Activated CD8-positive, alpha-beta memory T cell treated with anti-CD3 and anti-CD28 coated beads for 24 hours (primary cell): ENCODE measurements around the gene ATXN10.
"Not testable (repeated sequence)": the region's sequence is repeated elsewhere in the genome, so short reads cannot be mapped to it uniquely, and the experiment has no call there.

Experiments used
- DNase-seq: peaks from one replicate; pipeline ENCODE4 v3.0.0-alpha.2; 2020

ATXN10 gene

GRCh38 chr22:45787759-45788158 lies 116.1 kb downstream of the ATXN10 start:
- no peak for DNase-seq

- DNase-seq: no peak
Observed at GRCh38 chr22:45788522-45788921, 116.9 kb downstream of the ATXN10 start.

GRCh38 chr22:45790401-45790800 lies 118.8 kb downstream of the ATXN10 start:
- no peak for DNase-seq

GRCh38 chr22:45793161-45793560 lies 121.5 kb downstream of the ATXN10 start:
- DNase-seq: no peak

- no peak for DNase-seq
Observed at GRCh38 chr22:45793892-45794291, 122.3 kb downstream of the ATXN10 start.

GRCh38 chr22:45796009-45796408 lies 124.4 kb downstream of the ATXN10 start:
- not testable (repeated sequence) for DNase-seq

- DNase-seq: no peak
Observed at GRCh38 chr22:45799291-45799690, 127.7 kb downstream of the ATXN10 start.

GRCh38 chr22:45802054-45802453 lies 130.4 kb downstream of the ATXN10 start:
- DNase-seq: no peak

GRCh38 chr22:45804319-45804985 lies 132.8 kb downstream of the ATXN10 start:
- DNase-seq: no peak

- no peak for DNase-seq
Observed at GRCh38 chr22:45804986-45805325, 133.3 kb downstream of the ATXN10 start.

GRCh38 chr22:45805413-45805812 lies 133.8 kb downstream of the ATXN10 start:
- DNase-seq: no peak

- no peak for DNase-seq
Observed at GRCh38 chr22:45807156-45807915, 135.7 kb downstream of the ATXN10 start.

- DNase-seq: no peak
Observed at GRCh38 chr22:45812910-45813309, 141.3 kb downstream of the ATXN10 start.

- DNase-seq: no peak
Observed at GRCh38 chr22:45814198-45814597, 142.6 kb downstream of the ATXN10 start.

GRCh38 chr22:45816776-45817175 lies 145.1 kb downstream of the ATXN10 start:
- no peak for DNase-seq

- DNase-seq: no peak
Observed at GRCh38 chr22:45817745-45818423, 146.2 kb downstream of the ATXN10 start.

- no peak for DNase-seq
Observed at GRCh38 chr22:45818424-45819085, 146.9 kb downstream of the ATXN10 start.

GRCh38 chr22:45819305-45819704 lies 147.7 kb downstream of the ATXN10 start:
- no peak for DNase-seq

- DNase-seq: no peak
Observed at GRCh38 chr22:45823336-45823735, 151.7 kb downstream of the ATXN10 start.

GRCh38 chr22:45826520-45826919 lies 154.9 kb downstream of the ATXN10 start:
- no peak for DNase-seq

GRCh38 chr22:45828841-45829240 lies 157.2 kb downstream of the ATXN10 start:
- DNase-seq: no peak

GRCh38 chr22:45830531-45831245 lies 159.1 kb downstream of the ATXN10 start:
- DNase-seq: no peak

GRCh38 chr22:45831394-45831793 lies 159.8 kb downstream of the ATXN10 start:
- no peak for DNase-seq
